GM13977 (cell line): ENCODE data around the gene PLA2G4C.

ENCODE experiments used
- DNase-seq: peaks from one replicate; pipeline ENCODE4 v3.0.0; 2012; ENCODE audit warnings: low spot score
- in situ Hi-C: fragments of 300-500 bp; cut with MboI; formaldehyde crosslinking; loops from one replicate; pipeline ENCODE4 v1.12.0; 2022; ENCODE audit warnings: low sequenced_read_pairs, low pct_unique_long_range_greater_than_20kb, mixed read lengths, inconsistent platforms; ENCODE audit not compliant: unreplicated experiment
- TF ChIP-seq, protein P1 (sequence below): IDR thresholded peaks from 2 replicates; pipeline ENCODE4 v1.5.1; 2012; ENCODE audit warnings: mild to moderate bottlenecking, control low read depth; ENCODE audit not compliant: insufficient read depth; ENCODE audit errors: extremely low read depth, missing control alignments

The PLA2G4C gene

DNA sequence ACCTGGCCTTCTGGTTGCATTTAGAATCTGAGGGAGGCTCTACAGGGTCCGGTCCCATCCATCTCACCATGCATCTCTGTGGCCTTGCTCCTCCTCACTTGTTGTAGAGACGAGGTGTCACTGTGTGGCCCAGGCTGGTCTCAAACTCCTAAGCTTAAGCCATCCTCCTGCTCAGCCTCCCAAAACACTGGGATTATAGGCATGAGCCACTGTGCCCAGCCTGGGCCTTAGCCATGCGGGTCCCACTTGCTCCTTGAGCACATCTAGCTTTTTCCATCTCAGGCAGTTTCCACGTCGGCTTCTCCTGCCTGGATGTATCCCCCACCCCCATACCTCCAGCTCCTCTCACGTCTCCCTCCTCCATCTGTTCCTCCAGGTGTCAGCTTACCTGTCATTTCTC lies 106.4 kb downstream of the PLA2G4C start:
- no peak for DNase-seq
- TF ChIP-seq, protein P1, sequence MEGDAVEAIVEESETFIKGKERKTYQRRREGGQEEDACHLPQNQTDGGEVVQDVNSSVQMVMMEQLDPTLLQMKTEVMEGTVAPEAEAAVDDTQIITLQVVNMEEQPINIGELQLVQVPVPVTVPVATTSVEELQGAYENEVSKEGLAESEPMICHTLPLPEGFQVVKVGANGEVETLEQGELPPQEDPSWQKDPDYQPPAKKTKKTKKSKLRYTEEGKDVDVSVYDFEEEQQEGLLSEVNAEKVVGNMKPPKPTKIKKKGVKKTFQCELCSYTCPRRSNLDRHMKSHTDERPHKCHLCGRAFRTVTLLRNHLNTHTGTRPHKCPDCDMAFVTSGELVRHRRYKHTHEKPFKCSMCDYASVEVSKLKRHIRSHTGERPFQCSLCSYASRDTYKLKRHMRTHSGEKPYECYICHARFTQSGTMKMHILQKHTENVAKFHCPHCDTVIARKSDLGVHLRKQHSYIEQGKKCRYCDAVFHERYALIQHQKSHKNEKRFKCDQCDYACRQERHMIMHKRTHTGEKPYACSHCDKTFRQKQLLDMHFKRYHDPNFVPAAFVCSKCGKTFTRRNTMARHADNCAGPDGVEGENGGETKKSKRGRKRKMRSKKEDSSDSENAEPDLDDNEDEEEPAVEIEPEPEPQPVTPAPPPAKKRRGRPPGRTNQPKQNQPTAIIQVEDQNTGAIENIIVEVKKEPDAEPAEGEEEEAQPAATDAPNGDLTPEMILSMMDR: no peak
- in situ Hi-C loops: no loop called here

DNA sequence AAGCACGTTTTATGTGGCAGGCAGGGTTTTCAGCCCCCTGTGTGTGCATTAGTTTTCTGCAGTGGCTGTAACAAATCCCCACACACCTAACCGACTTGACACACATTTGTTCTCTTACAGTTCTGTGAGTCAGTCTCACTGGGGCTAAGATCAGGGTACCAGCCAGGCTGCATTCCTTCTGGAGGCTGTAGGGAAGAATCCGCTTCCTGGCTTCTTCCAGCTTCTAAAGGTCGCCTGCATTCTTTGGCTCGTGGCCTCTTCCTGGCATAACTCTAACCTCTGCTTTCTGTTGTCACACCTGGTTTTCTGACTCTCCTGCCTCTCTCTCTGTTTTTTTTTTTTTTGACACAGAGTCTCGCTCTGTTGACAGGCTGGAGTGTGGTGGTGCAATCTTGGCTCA lies 109.8 kb downstream of the PLA2G4C start:
- in situ Hi-C loops: no loop called here
- no peak for DNase-seq
- TF ChIP-seq, protein P1: no peak

DNA sequence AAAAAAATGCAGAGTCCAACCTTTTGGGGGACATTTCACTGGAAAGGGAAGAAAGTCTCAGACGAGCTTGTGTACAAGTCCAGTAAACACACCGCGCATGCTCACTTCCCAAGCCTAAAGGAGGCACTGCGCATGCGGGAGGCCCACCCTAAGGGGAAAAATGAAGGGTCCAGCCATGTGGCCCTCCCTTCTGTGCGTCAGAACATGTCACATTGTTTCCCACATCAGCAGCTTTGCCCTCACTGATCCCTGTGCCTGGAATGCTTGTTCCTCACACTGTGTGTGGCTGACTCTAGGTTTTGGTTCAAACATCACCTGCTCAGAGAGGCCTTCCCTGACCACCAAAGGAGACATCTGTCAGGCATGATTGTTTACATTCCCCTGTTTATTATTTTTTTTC lies 111.8 kb downstream of the PLA2G4C start:
- TF ChIP-seq, protein P1: no peak
- no peak for DNase-seq
- in situ Hi-C loops: no loop called here
